ENCODE results near the gene KCNQ5. TPM values are rescaled to one million over a fixed set of nuclear protein-coding genes. Genes with fewer than 3 reads are reported as not detected.

KCNQ5 gene
- total RNA-seq, 1 experiment from 2014 or later = 4.4 TPM

- no peak for DNase-seq (ENCODE audit: low read depth)
Measured at GRCh38 chr6:72639920-72640614, 18.2 kb downstream of the KCNQ5 start.

GRCh38 chr6:72640615-72640930 lies 18.7 kb downstream of the KCNQ5 start:
- no peak for DNase-seq (ENCODE audit: low read depth)

DNA sequence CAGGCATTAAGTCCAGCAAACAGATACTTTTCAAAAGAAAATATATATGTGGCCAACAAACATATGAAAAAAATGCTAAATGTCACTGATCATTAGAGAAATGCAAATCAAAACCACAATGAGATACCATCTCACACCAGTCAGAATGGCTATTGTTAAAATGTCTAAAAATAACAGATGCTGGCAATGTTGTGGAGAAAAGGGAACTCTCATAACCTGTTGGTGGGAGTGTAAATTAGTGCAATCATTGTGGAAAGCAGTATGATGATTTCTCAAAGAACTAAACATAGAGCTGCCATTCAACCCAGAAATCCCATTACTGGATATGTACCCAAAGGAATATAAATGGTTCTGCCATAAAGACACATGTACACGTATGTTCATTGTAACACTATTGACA lies 20.6 kb downstream of the KCNQ5 start:
- DNase-seq (ENCODE audit: low read depth) = no peak

- no peak for DNase-seq (ENCODE audit: low read depth)
Measured at GRCh38 chr6:72643214-72643613, 21.4 kb downstream of the KCNQ5 start.

DNA sequence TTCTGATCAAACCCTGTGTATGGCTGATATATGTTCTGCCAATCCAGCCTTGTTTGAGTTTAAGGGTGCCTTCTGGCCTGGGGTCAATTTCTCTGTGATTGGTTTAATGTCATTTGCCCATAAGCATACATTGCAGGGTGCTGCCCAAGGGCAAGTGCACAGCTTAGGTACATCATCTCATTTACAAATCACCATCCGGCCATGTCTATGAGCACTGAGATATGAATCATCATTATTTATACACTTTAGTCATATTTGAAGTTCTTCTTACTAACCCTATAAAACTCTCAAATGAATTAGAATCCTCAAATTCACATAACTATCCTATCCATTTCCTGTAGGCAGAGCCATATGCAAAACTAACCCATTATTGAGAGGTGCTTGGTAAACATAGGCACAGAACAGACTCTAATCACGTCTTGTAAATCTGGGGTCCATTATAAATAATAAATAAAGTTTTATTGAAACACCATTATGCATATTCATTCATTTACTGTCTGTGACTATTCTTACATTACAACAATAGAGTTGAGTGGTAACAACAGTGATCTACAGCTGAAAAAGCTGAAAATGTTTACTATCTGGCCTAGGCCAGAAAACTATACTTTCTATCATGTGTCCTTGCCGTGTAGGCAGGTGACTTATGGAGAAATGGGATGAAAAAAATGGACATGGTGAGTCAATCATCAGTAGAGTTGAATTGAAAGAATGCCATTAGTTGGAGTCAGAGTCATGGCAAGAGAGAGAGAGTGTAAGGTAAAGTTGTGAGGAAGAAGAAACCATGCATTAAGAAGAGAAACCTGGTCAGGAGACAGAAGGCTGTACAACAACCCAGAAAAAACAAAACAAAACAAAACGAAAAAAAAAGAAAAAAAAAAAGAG lies 25.0 kb downstream of the KCNQ5 start:
- no peak for DNase-seq (ENCODE audit: low read depth)

- no peak for DNase-seq (ENCODE audit: low read depth)
Measured at GRCh38 chr6:72647489-72647888, 25.6 kb downstream of the KCNQ5 start.

DNA sequence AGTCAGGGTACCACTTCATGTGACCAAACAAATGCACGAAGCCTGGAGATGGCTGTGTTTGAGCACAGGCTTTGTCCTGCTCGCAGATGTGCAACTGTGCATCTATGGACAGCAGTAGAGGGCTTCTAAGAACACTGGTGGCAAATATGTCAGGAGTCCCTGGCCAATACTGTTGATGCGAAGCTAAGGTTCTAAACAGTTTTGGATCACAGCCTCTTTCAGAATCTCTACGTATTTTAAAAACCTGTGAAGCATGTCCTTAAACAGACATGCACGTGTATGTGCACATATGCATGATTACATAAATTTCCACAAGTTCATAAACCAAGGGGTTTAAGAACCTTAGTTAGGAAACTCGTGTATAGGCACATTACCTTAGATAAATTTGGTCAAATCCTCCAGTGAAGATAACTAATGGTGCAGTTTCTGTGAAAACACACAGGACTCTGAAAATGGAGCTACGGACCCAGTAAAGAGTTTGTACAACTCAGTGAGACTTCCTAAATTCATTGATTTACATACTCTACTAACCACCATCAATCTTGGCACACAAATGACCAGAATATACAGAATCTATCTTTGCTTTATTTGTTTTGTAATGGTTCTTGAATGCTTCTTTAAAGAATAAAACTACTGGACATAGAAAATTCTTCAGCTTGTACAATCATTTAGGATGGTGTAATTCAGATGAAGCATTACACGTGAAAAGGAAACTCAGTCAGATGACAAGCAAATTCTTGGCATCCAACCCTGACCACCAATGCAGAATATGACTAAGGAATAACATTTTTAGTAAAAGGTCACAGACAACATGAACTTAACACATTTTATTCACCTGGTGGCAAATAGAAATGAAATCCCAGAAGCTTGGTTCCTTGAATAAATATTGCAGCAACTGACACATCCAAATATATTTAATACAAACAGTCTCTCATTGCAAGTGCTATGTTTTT lies 27.4 kb downstream of the KCNQ5 start:
- peak; percentile 75 for DNase-seq (ENCODE audit: low read depth)

DNA sequence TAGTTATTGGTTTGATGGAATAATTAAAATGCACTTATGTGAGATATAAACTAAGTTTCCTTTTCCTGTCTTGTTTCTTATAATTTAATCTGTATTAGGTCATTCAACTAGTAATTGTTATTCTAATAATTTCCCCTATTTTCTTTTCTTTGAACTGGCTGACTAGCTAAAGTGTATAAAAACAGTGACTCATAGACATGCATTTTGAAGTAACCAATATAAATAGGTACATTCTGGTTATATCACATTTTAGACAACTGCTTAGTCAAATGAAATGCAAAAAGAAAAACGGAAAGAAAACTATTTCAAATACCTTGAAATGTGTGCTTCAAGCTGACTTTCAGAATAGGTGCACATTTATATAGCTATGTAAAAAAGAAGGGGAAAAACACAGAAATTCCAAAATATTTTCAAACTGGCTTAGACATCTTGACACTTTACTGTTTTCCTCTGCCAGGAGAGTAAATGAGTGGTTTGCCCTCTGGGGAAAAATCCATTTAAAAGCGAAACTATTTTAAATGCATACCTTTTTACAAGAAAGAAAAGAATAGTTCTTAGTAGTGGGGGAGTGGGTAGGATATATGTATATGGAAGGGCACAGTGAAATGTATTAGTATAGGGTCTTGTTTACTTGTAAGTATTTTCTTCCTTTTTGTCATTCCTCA lies 28.3 kb downstream of the KCNQ5 start:
- DNase-seq (ENCODE audit: low read depth) = no peak

GRCh38 chr6:72651174-72651573 lies 29.3 kb downstream of the KCNQ5 start:
- no peak for DNase-seq (ENCODE audit: low read depth)

DNA sequence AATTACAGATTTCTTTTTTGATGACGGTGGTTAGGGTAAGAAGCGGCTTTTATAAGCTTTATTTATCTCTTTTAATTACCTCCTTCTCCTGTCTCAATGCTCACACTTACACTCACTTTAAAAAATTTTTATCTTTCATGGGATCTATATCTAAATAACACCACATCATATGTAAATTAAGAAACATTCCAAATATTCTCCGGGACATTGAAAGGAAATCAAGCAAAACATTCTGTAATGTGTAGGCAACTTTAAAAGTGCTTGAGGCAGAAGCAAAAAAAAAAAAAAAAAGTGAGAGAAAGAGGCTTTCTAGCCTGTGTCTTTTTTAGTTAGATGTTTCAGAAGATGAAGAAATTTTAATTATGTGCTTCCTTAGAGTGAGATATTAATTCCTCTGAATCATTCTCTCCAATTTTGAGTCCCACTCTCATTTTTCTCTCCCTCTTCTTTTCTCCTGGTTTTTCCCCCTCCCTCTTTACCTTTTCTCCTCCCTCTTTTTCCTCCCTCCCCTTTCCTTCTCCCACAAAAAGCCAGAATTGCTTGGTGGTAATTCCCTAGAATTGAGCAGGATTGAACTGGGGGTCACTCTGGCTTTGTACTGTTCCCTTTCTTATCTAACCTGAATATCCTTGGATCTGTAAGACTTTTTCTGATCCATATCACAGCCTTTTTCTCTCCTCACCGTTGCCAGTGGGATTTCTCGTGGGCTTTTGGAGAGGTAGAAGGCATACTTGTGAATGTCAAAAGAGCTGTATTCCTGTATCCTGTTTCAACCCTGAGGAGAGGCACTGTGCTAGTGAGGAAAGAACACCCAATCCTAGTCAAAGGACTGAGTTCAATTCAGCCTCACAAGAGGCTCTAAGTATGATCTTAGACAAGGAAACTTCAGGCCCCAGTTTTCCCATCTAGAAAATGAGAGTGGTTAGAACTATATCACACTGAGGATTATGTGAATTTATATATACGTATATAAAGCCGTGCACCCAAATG lies 30.4 kb downstream of the KCNQ5 start:
- DNase-seq (ENCODE audit: low read depth) = no peak

DNA sequence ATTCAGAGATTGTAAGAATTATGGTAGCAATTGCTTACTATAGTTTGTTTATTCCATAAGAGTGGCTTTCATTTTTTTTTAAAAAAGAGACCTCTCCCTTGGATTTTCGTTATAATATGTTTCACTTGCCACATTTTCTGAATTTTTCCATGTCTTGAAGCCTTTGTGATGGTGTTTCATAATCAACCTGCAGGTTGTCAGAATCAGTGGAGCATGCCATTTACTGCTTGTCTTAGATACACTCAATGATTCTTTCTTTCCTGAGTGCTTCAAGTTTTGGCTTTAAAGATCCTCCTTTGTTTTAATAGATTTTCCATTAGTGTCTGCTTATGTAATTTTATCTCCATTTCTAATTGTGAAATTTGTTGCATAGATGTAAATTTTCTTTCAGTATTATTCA lies 31.2 kb downstream of the KCNQ5 start:
- no peak for DNase-seq (ENCODE audit: low read depth)

GRCh38 chr6:72654071-72654621 lies 32.3 kb downstream of the KCNQ5 start:
- no peak for DNase-seq (ENCODE audit: low read depth)

DNA sequence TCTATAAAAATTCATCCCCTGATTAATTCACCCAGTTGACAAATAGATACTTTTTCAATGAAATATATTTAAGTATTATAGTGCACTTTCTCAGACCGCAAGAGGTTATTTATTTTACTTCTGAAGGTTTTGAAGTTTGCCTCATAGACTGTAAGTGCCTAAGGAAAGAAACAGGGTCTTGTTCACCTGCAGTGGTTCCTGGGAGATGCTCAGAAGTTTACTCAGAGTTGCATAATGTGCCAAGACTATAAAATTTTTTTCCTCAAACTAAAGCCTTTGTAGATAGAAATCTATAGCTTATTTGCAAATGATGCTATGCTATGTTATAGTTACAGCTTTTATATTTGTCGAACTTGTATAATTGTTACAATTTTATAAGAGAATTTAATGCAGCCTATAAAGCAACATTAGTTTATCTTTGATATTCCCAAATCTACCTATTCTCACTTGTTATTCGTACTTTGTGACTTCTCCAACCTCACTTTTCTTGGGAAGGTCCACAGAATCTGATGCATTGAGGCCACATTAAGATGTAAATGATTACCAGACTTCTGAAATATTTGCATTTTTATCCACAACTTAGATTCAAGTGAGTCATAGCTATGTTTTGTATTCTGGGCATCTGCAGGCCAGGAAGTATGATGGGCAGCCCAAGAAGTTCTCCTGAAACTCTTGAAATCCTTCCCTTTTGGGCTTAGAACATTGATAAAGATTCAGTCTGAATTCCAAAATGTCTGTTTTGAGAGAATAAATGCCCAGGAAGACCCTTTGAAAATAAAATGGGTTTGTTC lies 35.7 kb downstream of the KCNQ5 start:
- DNase-seq (ENCODE audit: low read depth) = no peak

DNA sequence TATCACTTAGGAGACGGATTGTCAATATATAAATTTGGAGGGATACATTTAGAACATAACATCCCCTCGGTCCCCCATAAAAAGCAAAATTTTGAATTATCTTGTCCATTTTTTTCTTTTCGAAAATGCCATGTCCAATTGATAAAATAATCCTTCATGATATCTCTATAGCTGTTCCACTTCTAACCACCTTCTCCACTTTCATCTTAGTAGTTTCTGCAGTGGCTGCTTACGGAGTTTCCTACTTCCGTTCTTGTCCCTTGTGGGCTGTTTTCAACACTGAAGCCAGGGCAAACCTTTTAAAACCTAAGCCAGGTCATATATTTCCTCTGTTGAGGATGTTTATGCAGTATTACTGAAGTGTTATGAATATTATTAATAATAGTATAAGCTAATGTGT lies 37.9 kb downstream of the KCNQ5 start:
- no peak for DNase-seq (ENCODE audit: low read depth)

GRCh38 chr6:72661411-72661810 lies 39.5 kb downstream of the KCNQ5 start:
- no peak for DNase-seq (ENCODE audit: low read depth)

GRCh38 chr6:72665599-72665998 lies 43.7 kb downstream of the KCNQ5 start:
- DNase-seq (ENCODE audit: low read depth) = no peak

DNA sequence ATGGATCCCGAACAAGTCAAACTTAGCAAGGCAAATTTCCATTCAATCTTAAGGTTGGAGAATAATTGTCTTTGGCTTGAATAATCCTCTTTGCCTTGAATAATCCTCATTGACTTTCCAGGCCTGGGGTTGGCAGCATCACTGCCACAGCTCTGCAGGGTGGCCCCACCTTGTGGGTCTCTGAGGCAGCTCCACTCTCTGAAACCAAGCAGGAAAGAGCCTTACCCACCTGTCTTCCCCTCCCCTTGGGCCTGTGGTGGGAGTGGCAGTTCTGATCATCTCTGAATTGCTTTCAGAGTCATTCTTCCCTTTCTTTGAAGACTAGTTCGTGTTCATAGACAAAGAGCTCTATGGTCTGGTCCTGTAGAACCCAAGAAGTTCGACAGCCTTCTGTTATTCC lies 47.5 kb downstream of the KCNQ5 start:
- DNase-seq (ENCODE audit: low read depth) = no peak

- no peak for DNase-seq (ENCODE audit: low read depth)
Measured at GRCh38 chr6:72672906-72673305, 51.0 kb downstream of the KCNQ5 start.

GRCh38 chr6:72674842-72675241 lies 53.0 kb downstream of the KCNQ5 start:
- DNase-seq (ENCODE audit: low read depth) = no peak

Measured in Daoy (cell line).